Measurements from ENCODE around the gene ADAR.

Gene ADAR

GRCh38 chr1:154598871-154599635, 8.9 kb downstream of the ADAR start:
- peaks cover 0 to 35% (median 27%) of the 10 kb centered on the region in 4 donors for H3K4me1 ChIP-seq

DNA sequence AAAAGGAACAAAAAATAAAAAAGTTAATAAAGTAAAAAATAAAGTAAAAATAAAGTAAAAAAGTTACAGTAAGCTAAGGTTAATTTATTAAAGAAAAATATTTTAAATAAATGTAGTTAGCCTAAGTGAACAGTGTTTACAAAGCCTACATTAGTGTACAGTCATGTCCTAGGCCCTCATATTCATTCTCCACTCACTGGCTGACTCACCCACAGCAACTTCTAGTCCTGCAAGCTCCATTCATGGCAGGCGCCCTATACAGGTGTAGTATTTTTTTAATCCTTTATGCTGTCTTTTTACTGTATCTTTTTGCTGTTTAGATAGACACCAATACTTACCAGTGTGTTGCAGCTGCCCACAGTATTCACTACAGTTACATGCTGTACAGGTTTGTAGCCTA, 12.4 kb downstream of the ADAR start:
- peaks cover 62 to 98% (median 81%) of the 10 kb centered on the region in 3 donors for H3K36me3 ChIP-seq
- TF ChIP-seq, protein P1, sequence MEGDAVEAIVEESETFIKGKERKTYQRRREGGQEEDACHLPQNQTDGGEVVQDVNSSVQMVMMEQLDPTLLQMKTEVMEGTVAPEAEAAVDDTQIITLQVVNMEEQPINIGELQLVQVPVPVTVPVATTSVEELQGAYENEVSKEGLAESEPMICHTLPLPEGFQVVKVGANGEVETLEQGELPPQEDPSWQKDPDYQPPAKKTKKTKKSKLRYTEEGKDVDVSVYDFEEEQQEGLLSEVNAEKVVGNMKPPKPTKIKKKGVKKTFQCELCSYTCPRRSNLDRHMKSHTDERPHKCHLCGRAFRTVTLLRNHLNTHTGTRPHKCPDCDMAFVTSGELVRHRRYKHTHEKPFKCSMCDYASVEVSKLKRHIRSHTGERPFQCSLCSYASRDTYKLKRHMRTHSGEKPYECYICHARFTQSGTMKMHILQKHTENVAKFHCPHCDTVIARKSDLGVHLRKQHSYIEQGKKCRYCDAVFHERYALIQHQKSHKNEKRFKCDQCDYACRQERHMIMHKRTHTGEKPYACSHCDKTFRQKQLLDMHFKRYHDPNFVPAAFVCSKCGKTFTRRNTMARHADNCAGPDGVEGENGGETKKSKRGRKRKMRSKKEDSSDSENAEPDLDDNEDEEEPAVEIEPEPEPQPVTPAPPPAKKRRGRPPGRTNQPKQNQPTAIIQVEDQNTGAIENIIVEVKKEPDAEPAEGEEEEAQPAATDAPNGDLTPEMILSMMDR (IDR thresholded peaks at IDR 0.05), result no peak

More at GRCh38 chr1:154598871-154599635, 8.9 kb downstream of the ADAR start:
- TF ChIP-seq, protein P1 (IDR thresholded peaks at IDR 0.05), result no peak
- H3K27ac ChIP-seq, result peak overlapping the region; percentile 10 to 29
- H3K9me3 ChIP-seq, result no peaks in the 10 kb centered on the region
- H3K27me3 ChIP-seq, result no peaks in the 10 kb centered on the region
- no peak overlapping the region for H3K4me3 ChIP-seq
- DNase-seq, result no peak
- intact Hi-C loops (cut with DNase I; ENCODE audit: low total_unique reads), result no loop called here
- H3K36me3 ChIP-seq, result peaks cover 45 to 93% (median 69%) of the 10 kb centered on the region in 3 donors

DNA sequence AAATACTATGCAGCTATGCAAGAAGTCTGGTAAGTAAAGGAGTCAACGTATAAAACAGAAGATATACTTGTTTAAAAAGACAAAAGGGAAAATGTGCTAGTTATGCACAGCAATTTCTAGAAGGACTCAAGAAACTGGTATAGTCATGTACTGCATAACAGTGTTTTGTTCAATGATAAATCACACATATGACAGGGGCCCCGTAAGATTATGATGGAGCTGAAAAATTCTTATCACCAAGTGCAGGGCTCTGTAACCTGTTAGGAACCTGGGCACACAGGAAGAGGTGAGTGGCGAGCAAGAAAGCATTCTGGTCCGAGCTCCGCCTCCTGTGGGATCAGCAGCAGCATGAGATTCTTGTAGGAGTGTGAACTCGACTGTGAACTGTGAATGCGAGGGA, 13.2 kb downstream of the ADAR start:
- Histone ChIP-seq H3K4me1 (peaks cover 0 to 13% (median 11%) of the 10 kb centered on the region in 4 donors), H3K36me3 (peaks cover 67 to 98% (median 86%) of the 10 kb centered on the region in 3 donors), H3K27me3 (no peaks in the 10 kb centered on the region), H3K27ac (no peak overlapping the region), H3K4me3 (no peak overlapping the region), H3K9me3 (no peaks in the 10 kb centered on the region)
- no peak for DNase-seq
- TF ChIP-seq, protein P1 (IDR thresholded peaks at IDR 0.05), result no peak
- intact Hi-C loops (cut with DNase I; ENCODE audit: low total_unique reads), result no loop called here

More for the DNA sequence above, 12.4 kb downstream of the ADAR start:
- Histone ChIP-seq H3K9me3 (no peaks in the 10 kb centered on the region), H3K27ac (no peak overlapping the region), H3K4me1 (peaks cover 0 to 21% (median 15%) of the 10 kb centered on the region in 4 donors), H3K4me3 (no peak overlapping the region), H3K27me3 (no peaks in the 10 kb centered on the region)
- no peak for DNase-seq
- intact Hi-C loops (cut with DNase I; ENCODE audit: low total_unique reads), result no loop called here

GRCh38 chr1:154593390-154593789, 14.6 kb downstream of the ADAR start:
- Histone ChIP-seq H3K4me3 (no peak overlapping the region), H3K27me3 (no peaks in the 10 kb centered on the region), H3K36me3 (peaks cover 81 to 99% (median 97%) of the 10 kb centered on the region in 3 donors), H3K27ac (no peak overlapping the region), H3K9me3 (no peaks in the 10 kb centered on the region), H3K4me1 (no peaks in the 10 kb centered on the region)
- TF ChIP-seq, protein P1 (IDR thresholded peaks at IDR 0.05), result no peak
- DNase-seq, result no peak
- intact Hi-C loops (cut with DNase I; ENCODE audit: low total_unique reads), result no loop called here

- DNase-seq, result no peak
- Histone ChIP-seq H3K4me1 (no peaks in the 10 kb centered on the region), H3K36me3 (peaks cover 92 to 99% (median 97%) of the 10 kb centered on the region in 3 donors), H3K9me3 (no peaks in the 10 kb centered on the region), H3K4me3 (no peak overlapping the region), H3K27me3 (no peaks in the 10 kb centered on the region), H3K27ac (no peak overlapping the region)
- intact Hi-C loops (cut with DNase I; ENCODE audit: low total_unique reads), result no loop called here
- TF ChIP-seq, protein P1 (IDR thresholded peaks at IDR 0.05), result no peak
Observed at GRCh38 chr1:154591206-154591605, 16.8 kb downstream of the ADAR start.

All from tibial artery (tissue), 4 donors.